Neural cell (in vitro differentiated cells): ENCODE data around the gene KRT15. TPM values are rescaled to one million over a fixed set of nuclear protein-coding genes. Genes with fewer than 3 reads are reported as not detected.

Experiments used
- H2AFZ ChIP-seq: fragments of 200-600, 300-800 bp; sonication (generic), shearing (Covaris generic); 2 replicates; pipeline ENCODE4 v1.6.0; 2014; ENCODE audit warnings: low read depth, mild to moderate bottlenecking, antibody characterized with exemption, low read length, moderate library complexity
- H3F3A ChIP-seq: fragments of 200-600 bp; shearing (Covaris generic); 2 replicates; pipeline ENCODE4 v1.6.1; 2016; ENCODE audit warnings: mild to moderate bottlenecking, moderate library complexity, mixed read lengths, antibody characterized with exemption, low read length; ENCODE audit not compliant: insufficient read depth, poor library complexity, severe bottlenecking
- H3K27ac ChIP-seq: fragments of 200-600, 300-800 bp; sonication (generic), shearing (Covaris generic); 2 replicates; pipeline ENCODE4 v1.5.1; 2014; ENCODE audit warnings: mild to moderate bottlenecking, low read length, moderate library complexity
- H3K27me3 ChIP-seq: fragments of 300-800, 200-600 bp; sonication (generic), shearing (Covaris generic); 2 replicates; pipeline ENCODE4 v1.6.0; 2014; ENCODE audit warnings: mild to moderate bottlenecking, low read depth, low read length, moderate library complexity; ENCODE audit not compliant: insufficient read depth
- H3K36me3 ChIP-seq: fragments of 300-800, 200-600 bp; sonication (generic), shearing (Covaris generic); 2 replicates; pipeline ENCODE4 v1.5.1; 2014; ENCODE audit warnings: mild to moderate bottlenecking, antibody characterized with exemption, low read length, moderate library complexity; ENCODE audit not compliant: insufficient read depth
- H3K4me2 ChIP-seq: fragments of 300-800, 200-600 bp; sonication (generic), shearing (Covaris generic); 2 replicates; pipeline ENCODE4 v1.6.0; 2014; ENCODE audit warnings: mild to moderate bottlenecking, low read length
- H3K4me3 ChIP-seq: fragments of 300-800, 200-600 bp; sonication (generic), shearing (Covaris generic); 2 replicates; pipeline ENCODE4 v1.5.1; 2014; ENCODE audit warnings: mild to moderate bottlenecking, low read length, moderate library complexity
- H3K79me2 ChIP-seq: fragments of 200-600 bp; shearing (Covaris generic); replicated peaks from 2 replicates; pipeline ENCODE4 v1.6.0; 2014; ENCODE audit warnings: mild to moderate bottlenecking, low read length, moderate library complexity; ENCODE audit not compliant: insufficient read depth
- H3K9ac ChIP-seq: fragments of 300-800, 200-600 bp; sonication (generic), shearing (Covaris generic); 2 replicates; pipeline ENCODE4 v1.6.1; 2016; ENCODE audit warnings: mild to moderate bottlenecking, low read length, mixed read lengths
- H3K9me2 ChIP-seq: fragments of 200-600 bp; shearing (Covaris generic); 2 replicates; pipeline ENCODE4 v1.6.1; 2016; ENCODE audit warnings: mild to moderate bottlenecking, low read length, mixed read lengths; ENCODE audit not compliant: insufficient read depth
- H3K9me3 ChIP-seq: fragments of 200-600, 300-800 bp; sonication (generic), shearing (Covaris generic); 2 replicates; pipeline ENCODE4 v1.6.1; 2016; ENCODE audit warnings: mild to moderate bottlenecking, mixed run types, low read length, moderate library complexity, mixed read lengths
- H4K20me1 ChIP-seq: fragments of 200-600 bp; shearing (Covaris generic); 2 replicates; pipeline ENCODE4 v1.6.1; 2016; ENCODE audit warnings: mild to moderate bottlenecking, mixed run types; ENCODE audit not compliant: insufficient read depth
- EP300 ChIP-seq: fragments of 450-650 bp; conservative IDR thresholded peaks from 2 replicates; pipeline ENCODE4 v1.6.1; 2014; ENCODE audit warnings: antibody characterized with exemption, mild to moderate bottlenecking, moderate library complexity; ENCODE audit not compliant: poor library complexity, severe bottlenecking
- EZH2 ChIP-seq: fragments of 200-600, 300-800 bp; shearing (Covaris generic), sonication (generic); IDR thresholded peaks from 2 replicates; pipeline ENCODE4 v1.6.1; 2014; ENCODE audit warnings: antibody characterized with exemption, low read length, borderline replicate concordance, mild to moderate bottlenecking; ENCODE audit not compliant: insufficient read depth, poor library complexity, severe bottlenecking
- MXI1 ChIP-seq: fragments of 450-650 bp; conservative IDR thresholded peaks from 2 replicates; pipeline ENCODE4 v1.6.1; 2014; ENCODE audit warnings: antibody characterized with exemption, mild to moderate bottlenecking; ENCODE audit not compliant: poor library complexity, severe bottlenecking
- POLR2AphosphoS5 ChIP-seq: IDR thresholded peaks from 2 replicates; pipeline ENCODE4 v1.6.1; 2012
- RAD21 ChIP-seq: fragments of 450-650 bp; conservative IDR thresholded peaks from 2 replicates; pipeline ENCODE4 v1.6.1; 2014; ENCODE audit warnings: antibody characterized with exemption, mild to moderate bottlenecking, moderate library complexity
- SMC3 ChIP-seq: fragments of 450-650 bp; conservative IDR thresholded peaks from 2 replicates; pipeline ENCODE4 v1.6.1; 2014; ENCODE audit warnings: antibody characterized with exemption, mild to moderate bottlenecking, moderate library complexity; ENCODE audit not compliant: poor library complexity
- TAF1 ChIP-seq: IDR thresholded peaks from 2 replicates; pipeline ENCODE4 v1.6.1; 2012; ENCODE audit warnings: low read depth
- polyA plus RNA-seq: library from polyadenylated mRNA; depleted of rRNA; stranded (reverse); fragments of >200 nt; gene quantifications from 2 replicates; pipeline ENCODE4 v1.2.3, GENCODE V29; 2014
- TF ChIP-seq, protein P1 (sequence below): fragments of 450-650 bp; IDR thresholded peaks from 2 replicates; pipeline ENCODE4 v1.5.1; 2014; ENCODE audit warnings: antibody characterized with exemption, mild to moderate bottlenecking, moderate library complexity; ENCODE audit not compliant: poor library complexity, severe bottlenecking
- TF ChIP-seq, protein P2 (sequence below): IDR thresholded peaks from 2 replicates; pipeline ENCODE4 v1.6.1; 2012; ENCODE audit warnings: borderline replicate concordance

KRT15 gene
- polyA plus RNA-seq, 1 donor from 2014 or later = 0.09 TPM

- no peak overlapping the region for H3K4me2 ChIP-seq
- TF ChIP-seq SMC3 (no peak), POLR2AphosphoS5 (no peak), EZH2 (no peak), EP300 (no peak), RAD21 (no peak)
- TF ChIP-seq, protein P1, sequence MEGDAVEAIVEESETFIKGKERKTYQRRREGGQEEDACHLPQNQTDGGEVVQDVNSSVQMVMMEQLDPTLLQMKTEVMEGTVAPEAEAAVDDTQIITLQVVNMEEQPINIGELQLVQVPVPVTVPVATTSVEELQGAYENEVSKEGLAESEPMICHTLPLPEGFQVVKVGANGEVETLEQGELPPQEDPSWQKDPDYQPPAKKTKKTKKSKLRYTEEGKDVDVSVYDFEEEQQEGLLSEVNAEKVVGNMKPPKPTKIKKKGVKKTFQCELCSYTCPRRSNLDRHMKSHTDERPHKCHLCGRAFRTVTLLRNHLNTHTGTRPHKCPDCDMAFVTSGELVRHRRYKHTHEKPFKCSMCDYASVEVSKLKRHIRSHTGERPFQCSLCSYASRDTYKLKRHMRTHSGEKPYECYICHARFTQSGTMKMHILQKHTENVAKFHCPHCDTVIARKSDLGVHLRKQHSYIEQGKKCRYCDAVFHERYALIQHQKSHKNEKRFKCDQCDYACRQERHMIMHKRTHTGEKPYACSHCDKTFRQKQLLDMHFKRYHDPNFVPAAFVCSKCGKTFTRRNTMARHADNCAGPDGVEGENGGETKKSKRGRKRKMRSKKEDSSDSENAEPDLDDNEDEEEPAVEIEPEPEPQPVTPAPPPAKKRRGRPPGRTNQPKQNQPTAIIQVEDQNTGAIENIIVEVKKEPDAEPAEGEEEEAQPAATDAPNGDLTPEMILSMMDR = no peak
- TF ChIP-seq, protein P2, sequence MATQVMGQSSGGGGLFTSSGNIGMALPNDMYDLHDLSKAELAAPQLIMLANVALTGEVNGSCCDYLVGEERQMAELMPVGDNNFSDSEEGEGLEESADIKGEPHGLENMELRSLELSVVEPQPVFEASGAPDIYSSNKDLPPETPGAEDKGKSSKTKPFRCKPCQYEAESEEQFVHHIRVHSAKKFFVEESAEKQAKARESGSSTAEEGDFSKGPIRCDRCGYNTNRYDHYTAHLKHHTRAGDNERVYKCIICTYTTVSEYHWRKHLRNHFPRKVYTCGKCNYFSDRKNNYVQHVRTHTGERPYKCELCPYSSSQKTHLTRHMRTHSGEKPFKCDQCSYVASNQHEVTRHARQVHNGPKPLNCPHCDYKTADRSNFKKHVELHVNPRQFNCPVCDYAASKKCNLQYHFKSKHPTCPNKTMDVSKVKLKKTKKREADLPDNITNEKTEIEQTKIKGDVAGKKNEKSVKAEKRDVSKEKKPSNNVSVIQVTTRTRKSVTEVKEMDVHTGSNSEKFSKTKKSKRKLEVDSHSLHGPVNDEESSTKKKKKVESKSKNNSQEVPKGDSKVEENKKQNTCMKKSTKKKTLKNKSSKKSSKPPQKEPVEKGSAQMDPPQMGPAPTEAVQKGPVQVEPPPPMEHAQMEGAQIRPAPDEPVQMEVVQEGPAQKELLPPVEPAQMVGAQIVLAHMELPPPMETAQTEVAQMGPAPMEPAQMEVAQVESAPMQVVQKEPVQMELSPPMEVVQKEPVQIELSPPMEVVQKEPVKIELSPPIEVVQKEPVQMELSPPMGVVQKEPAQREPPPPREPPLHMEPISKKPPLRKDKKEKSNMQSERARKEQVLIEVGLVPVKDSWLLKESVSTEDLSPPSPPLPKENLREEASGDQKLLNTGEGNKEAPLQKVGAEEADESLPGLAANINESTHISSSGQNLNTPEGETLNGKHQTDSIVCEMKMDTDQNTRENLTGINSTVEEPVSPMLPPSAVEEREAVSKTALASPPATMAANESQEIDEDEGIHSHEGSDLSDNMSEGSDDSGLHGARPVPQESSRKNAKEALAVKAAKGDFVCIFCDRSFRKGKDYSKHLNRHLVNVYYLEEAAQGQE = no peak
- H4K20me1 ChIP-seq = no peaks in the 10 kb centered on the region
- H3K4me3 ChIP-seq = no peak overlapping the region
- H3F3A ChIP-seq = no peaks in the 10 kb centered on the region
- no peaks in the 10 kb centered on the region for H3K9me3 ChIP-seq
- H3K27me3 ChIP-seq = no peaks in the 10 kb centered on the region
- H3K27ac ChIP-seq = no peak overlapping the region
- H3K36me3 ChIP-seq = no peaks in the 10 kb centered on the region
- no peak overlapping the region for H2AFZ ChIP-seq
- H3K9ac ChIP-seq = no peak overlapping the region
- H3K79me2 ChIP-seq = no peaks in the 10 kb centered on the region
- no peaks in the 10 kb centered on the region for H3K9me2 ChIP-seq
These were observed 42.9 kb upstream of the KRT15 start for GRCh38 chr17:41561554-41561953.

DNA sequence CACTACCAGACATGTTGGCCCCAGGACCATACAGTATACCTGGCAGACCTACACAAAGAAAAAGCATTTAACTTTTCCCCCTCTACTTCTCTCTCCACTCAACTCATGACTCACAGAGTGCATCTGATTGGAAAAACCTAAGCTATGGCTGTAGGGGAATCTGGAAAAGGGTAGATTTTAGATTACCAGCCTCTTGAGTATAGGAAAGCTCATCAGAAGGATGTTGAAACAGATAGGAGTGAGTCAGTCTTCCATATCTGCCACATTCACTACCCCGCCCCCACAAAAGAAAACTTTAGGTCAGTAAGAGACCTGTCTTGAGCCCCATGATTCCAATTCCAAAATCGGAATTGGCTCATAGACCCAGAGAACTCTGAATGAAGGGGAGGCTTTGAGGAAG, 40.9 kb upstream of the KRT15 start:
- Histone ChIP-seq H4K20me1 (no peaks in the 10 kb centered on the region), H3K4me2 (no peak overlapping the region), H3K36me3 (no peaks in the 10 kb centered on the region), H3K9ac (no peak overlapping the region), H3K9me3 (no peaks in the 10 kb centered on the region), H3K27ac (no peak overlapping the region), H3F3A (no peaks in the 10 kb centered on the region), H3K4me3 (no peak overlapping the region), H3K79me2 (no peaks in the 10 kb centered on the region), H2AFZ (no peak overlapping the region), H3K27me3 (no peaks in the 10 kb centered on the region), H3K9me2 (no peaks in the 10 kb centered on the region)
- TF ChIP-seq EP300 = no peak
- TF ChIP-seq RAD21 = no peak
- TF ChIP-seq, protein P2 = no peak
- TF ChIP-seq POLR2AphosphoS5 = no peak
- no peak for TF ChIP-seq TAF1
- no peak for TF ChIP-seq EZH2
- no peak for TF ChIP-seq SMC3
- TF ChIP-seq MXI1 = no peak
- TF ChIP-seq, protein P1 = no peak
